NCI-H2227 treated with DMSO at 0.1 percent for 48 hours (cell line): ENCODE measurements around the gene RASL11A.
"Not testable (repeated sequence)": the region's sequence is repeated elsewhere in the genome, so short reads cannot be mapped to it uniquely, and the experiment has no call there.

Experiments
- DNase-seq: peaks from one replicate; lab custom pipeline; 2025; lab: John Stamatoyannopoulos, UW

RASL11A gene

GRCh38 chr13:27270594-27271520, at the start of gene RASL11A:
Gene RASL11A, plus strand, starts transcription at chr13:27270830. Its CDS starts 115 bp downstream, at chr13:27270945.
- peak; percentile 55 for DNase-seq

- DNase-seq = not testable (repeated sequence)
These were observed 48.5 kb upstream of the RASL11A start for GRCh38 chr13:27222100-27222499.

- no peak for DNase-seq
These were observed 43.6 kb upstream of the RASL11A start for GRCh38 chr13:27226991-27227390.

GRCh38 chr13:27228131-27228530, 42.5 kb upstream of the RASL11A start:
- DNase-seq = no peak

- DNase-seq = no peak
These were observed 41.0 kb upstream of the RASL11A start for GRCh38 chr13:27229642-27230041.

- no peak for DNase-seq
These were observed 36.7 kb upstream of the RASL11A start for GRCh38 chr13:27233964-27234363.

- no peak for DNase-seq
These were observed 34.2 kb upstream of the RASL11A start for GRCh38 chr13:27236478-27236877.

GRCh38 chr13:27242702-27243101, 27.9 kb upstream of the RASL11A start:
- no peak for DNase-seq

- no peak for DNase-seq
These were observed 25.0 kb upstream of the RASL11A start for GRCh38 chr13:27245610-27246009.

- no peak for DNase-seq
These were observed 19.8 kb upstream of the RASL11A start for GRCh38 chr13:27250833-27251165.

- peak; percentile 79 for DNase-seq
These were observed 19.2 kb upstream of the RASL11A start, which contains the start of gene RPL21 for GRCh38 chr13:27251166-27252091. Gene RPL21, plus strand, starts transcription at chr13:27251558. Its CDS starts 2,219 bp downstream, at chr13:27253777.

GRCh38 chr13:27252467-27252866, 18.2 kb upstream of the RASL11A start:
- no peak for DNase-seq

- DNase-seq = no peak
These were observed 13.4 kb upstream of the RASL11A start for GRCh38 chr13:27257233-27257568.

GRCh38 chr13:27257648-27258253, 12.9 kb upstream of the RASL11A start:
- DNase-seq = no peak

- no peak for DNase-seq
These were observed 11.8 kb upstream of the RASL11A start for GRCh38 chr13:27258637-27259386.

GRCh38 chr13:27259831-27260230, 10.8 kb upstream of the RASL11A start:
- no peak for DNase-seq

- DNase-seq = no peak
These were observed 9.2 kb upstream of the RASL11A start for GRCh38 chr13:27261396-27261795.

- no peak for DNase-seq
These were observed 7.2 kb upstream of the RASL11A start for GRCh38 chr13:27263438-27263837.

GRCh38 chr13:27264181-27264580, 6.4 kb upstream of the RASL11A start:
- peak; percentile 53 for DNase-seq

GRCh38 chr13:27264648-27265047, 6.0 kb upstream of the RASL11A start:
- no peak for DNase-seq

- DNase-seq = no peak
These were observed 3.7 kb upstream of the RASL11A start for GRCh38 chr13:27266917-27267316.

GRCh38 chr13:27267596-27267995, 3.0 kb upstream of the RASL11A start:
- no peak for DNase-seq
